Daoy (cell line): ENCODE measurements around the gene MYBPC2. TPM values are rescaled to one million over a fixed set of nuclear protein-coding genes. Genes with fewer than 3 reads are reported as not detected.

Experiments used
- DNase-seq: peaks from one replicate; pipeline ENCODE4 v3.0.0-alpha.2; 2015; ENCODE audit warnings: low read depth
- total RNA-seq: library from RNA; depleted of rRNA; stranded (reverse); fragments of >200 nt; shearing (Covaris generic); gene quantifications from 2 replicates; pipeline ENCODE4 v1.2.3, GENCODE V29; 2014

Gene MYBPC2
- total RNA-seq, 1 experiment from 2014 or later = not detected

GRCh38 chr19:50500060-50500752 lies 67.5 kb downstream of the MYBPC2 start:
- no peak for DNase-seq

- DNase-seq = no peak
Measured at GRCh38 chr19:50500753-50501151, 68.1 kb downstream of the MYBPC2 start.

GRCh38 chr19:50501186-50501567 lies 68.5 kb downstream of the MYBPC2 start:
- DNase-seq = no peak

GRCh38 chr19:50501568-50502475 lies 69.1 kb downstream of the MYBPC2 start:
- DNase-seq = no peak

GRCh38 chr19:50505856-50506611 lies 73.3 kb downstream of the MYBPC2 start:
- no peak for DNase-seq

GRCh38 chr19:50506700-50507099 lies 74.0 kb downstream of the MYBPC2 start:
- no peak for DNase-seq

- no peak for DNase-seq
Measured at GRCh38 chr19:50507376-50507775, 74.7 kb downstream of the MYBPC2 start.

- DNase-seq = no peak
Measured at GRCh38 chr19:50508843-50509190, 76.1 kb downstream of the MYBPC2 start.

GRCh38 chr19:50509366-50509765 lies 76.7 kb downstream of the MYBPC2 start:
- no peak for DNase-seq

- DNase-seq = no peak
Measured at GRCh38 chr19:50510121-50510670, 77.5 kb downstream of the MYBPC2 start.

- DNase-seq = no peak
Measured at GRCh38 chr19:50510700-50511068, 78.0 kb downstream of the MYBPC2 start.

- DNase-seq = peak; percentile 99
Measured at GRCh38 chr19:50511069-50511822, 78.6 kb downstream of the MYBPC2 start, which contains the start of gene JOSD2. Gene JOSD2, minus strand, starts transcription at chr19:50511191. Its CDS starts 760 bp downstream, at chr19:50510431.

GRCh38 chr19:50512112-50512998 lies 79.7 kb downstream of the MYBPC2 start:
- DNase-seq = no peak

- no peak for DNase-seq
Measured at GRCh38 chr19:50512999-50513745, 80.5 kb downstream of the MYBPC2 start.

- no peak for DNase-seq
Measured at GRCh38 chr19:50513746-50514345, 81.2 kb downstream of the MYBPC2 start, which contains the start of gene ASPDH. Gene ASPDH, minus strand, starts transcription at chr19:50513913. Its CDS starts 90 bp downstream, at chr19:50513823.

- DNase-seq = no peak
Measured at GRCh38 chr19:50514346-50515167, 81.9 kb downstream of the MYBPC2 start.

- no peak for DNase-seq
Measured at GRCh38 chr19:50515168-50515561, 82.5 kb downstream of the MYBPC2 start.
